GM19467 (cell line): ENCODE results near the gene GALNT9.
A peak's percentile ranks its signal among the peaks of the same experiment; 100 is the strongest.
"Not testable (repeated sequence)": the region's sequence is repeated elsewhere in the genome, so short reads cannot be mapped to it uniquely, and the experiment has no call there.

Experiments used
- ATAC-seq: cut with Tn5 transposase; IDR thresholded peaks from one replicate; pipeline ENCODE4 v1.9.1; 2021; ENCODE audit warnings: mild to moderate bottlenecking, moderate library complexity; ENCODE audit not compliant: unreplicated experiment

Gene GALNT9

DNA sequence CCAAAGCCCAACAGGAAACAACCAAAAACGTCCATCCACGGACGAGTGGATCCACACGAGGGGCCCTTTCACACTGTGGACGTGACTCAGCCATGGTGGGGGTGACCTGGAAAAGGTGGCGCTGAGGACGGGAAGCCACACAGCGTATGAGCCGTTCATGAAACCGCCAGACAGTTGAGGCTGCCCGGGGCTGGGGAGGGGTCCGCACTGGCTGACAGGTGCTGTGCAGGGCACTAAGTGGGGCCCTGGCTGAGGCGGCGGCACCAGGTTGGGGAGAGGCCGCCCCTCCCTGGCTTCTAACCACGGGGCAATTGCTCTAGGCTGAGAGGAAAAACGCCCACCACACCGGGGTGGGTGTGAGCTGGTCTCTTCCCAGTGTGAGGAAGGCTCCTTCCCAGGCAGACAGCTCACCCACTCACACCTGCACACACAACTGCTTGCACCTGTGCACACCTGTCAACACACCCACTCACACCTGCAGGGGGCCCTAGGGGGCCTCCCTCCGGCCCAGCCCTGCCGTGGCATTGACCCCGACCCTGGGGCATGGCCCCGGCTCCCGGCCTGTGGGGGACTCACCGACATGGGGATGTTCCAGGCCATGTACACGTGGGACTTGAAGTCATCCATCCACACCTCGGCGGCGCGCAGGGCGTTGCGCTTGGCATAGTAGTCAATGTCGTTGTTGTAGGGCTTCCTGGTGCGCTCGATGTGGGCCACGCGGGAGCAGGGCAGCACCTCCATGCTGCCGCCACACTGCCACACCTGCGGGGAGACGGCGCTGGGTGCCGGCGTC lies 126.3 kb downstream of the GALNT9 start:
- no peak for ATAC-seq

DNA sequence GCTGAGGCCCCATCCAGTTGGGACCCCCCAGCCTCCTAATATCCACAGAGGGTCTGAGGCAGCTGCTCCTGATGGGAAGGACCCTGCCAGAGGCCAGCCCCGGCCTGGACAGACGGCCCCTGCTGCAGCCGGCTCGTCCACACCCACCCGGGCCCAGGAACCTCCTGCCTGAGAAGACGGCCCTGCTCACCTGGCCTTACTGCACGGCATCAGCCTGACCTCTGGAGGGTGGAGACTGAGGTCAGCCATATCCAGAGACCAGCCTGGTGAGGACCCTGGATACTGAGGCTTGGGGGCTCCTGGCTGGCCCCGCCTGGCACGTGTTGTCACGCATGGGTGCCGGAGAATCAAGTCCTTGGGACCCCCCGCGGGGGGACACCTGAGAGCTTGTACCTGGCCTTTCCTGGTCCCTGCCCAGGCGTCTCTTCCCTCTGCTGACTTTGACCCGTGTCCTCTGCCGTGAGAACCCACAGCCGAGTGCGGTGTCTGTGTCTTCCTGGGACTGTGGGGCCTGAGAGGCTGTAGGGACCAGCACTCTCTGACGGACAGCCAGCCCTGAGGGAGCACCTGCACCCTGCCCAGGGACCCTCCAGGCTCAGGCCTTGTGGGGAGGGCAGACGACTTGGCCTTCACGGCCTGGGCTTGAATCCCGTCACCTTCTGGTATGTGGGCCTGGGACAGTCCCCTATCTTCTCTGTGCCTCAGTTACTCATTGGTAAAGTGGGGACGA lies 127.8 kb downstream of the GALNT9 start:
- ATAC-seq, result no peak

DNA sequence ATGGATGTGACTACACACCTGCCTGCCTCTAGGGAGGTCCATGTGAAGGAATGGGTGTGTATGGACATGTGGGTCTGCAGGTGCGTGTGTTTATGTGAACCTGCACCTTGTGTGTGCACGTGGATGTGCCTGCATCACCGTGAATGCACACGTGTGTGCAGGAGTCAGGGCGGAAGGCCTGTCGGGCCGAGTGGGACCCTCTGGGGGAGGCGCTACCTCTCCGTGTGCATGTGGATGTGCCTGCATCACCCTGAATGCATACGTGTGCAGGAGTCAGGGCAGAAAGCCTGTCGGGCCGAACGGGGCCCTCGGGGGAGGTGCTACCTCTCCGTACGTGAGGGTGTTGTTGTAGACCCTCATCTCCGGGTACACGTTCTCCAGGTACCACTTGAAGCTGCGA lies 128.6 kb downstream of the GALNT9 start:
- ATAC-seq, result no peak

DNA sequence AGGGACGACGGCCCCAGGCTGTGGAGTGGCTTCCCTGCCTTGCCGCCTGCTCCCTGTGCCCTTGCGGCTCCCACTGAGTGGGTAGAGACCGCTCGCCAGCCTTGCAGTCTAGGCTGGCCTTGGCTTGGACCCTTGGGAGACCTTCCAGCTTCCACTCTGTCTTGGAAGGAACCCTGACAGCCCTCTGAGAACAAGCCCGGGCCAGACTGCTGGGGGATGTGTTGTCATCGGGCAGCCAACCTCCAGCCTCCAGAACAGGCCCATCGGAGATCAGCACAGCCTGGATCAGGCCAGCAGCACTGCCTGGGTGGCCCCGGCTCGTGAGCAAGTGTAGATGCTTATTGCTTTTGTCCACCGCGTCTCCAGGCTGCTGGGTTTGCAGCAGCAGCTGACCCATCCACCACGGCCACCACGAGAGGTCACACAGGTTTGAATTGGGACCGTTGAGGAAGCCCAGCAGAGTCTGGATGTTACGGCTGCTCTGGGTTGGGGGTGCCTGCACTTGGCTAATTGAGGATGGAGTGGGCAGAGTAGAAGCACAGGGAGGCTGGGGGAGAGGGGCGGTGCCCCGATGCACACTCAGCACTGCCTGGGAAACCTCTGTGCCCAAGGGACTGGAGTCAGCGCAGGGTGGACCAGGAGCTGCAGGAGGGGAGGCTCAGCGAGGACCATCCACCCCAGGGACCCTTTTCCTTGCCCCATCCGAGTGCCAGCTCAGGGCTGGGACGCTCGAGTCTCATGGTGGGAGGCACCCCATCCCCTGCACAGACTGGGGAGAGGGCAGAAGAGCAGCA lies 129.7 kb downstream of the GALNT9 start:
- no peak for ATAC-seq

DNA sequence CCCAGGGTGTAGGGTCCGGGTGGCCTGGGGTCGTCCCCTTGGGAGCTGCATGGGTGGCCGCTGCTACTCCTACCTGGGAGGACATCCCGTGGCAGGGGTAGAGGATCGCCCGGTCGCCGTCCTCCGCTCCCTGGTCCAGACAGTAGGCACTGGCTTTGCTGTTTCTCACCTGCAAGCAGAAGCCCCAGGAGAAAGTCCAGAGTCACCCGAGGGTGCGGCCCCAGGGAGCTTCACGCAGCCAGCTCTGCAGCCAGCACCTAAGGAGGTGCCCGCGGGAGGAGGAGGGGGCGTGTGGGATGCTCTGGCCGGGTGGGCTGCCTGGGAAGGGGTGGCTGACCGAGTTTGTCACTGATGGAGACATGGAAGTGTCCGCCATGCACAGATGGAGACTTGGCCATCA lies 130.3 kb downstream of the GALNT9 start:
- ATAC-seq, result no peak

DNA sequence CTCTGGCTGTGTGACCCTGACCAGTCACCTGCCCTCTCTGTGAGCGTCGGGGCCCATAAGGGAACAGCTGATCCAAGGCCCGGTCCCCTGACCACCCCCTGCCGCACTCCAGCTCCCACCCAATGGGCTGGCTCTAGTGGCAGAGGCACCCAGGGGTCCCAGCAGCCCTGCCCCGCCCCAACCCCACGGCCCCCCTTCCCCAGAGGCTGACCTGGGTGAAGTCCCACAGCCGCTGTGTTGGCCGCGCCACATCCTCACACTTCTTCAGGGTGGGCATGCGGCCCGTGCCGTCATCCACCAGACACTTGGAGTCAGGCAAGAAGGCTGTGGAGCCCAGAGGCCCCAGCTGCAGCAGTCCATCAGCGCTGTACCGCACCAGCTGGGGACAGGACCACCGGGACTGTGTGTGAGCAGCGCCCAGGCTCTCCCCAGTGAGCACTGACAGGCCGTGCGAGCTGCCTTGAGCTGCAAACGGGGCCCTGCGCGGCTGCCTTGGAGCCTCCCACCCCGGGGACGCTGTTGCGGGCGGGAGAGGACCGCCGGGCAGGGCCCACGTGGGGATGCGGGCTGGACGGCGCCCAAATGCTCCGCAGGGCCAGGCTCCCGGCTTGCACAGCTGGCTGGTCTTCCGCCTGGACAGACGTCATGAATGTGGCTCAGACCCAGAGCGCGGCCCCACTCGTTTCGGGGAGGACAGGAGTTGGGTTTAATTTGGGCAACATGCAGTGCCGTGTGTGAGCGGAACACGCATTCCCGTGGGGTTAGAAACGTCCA lies 131.6 kb downstream of the GALNT9 start:
- no peak for ATAC-seq

DNA sequence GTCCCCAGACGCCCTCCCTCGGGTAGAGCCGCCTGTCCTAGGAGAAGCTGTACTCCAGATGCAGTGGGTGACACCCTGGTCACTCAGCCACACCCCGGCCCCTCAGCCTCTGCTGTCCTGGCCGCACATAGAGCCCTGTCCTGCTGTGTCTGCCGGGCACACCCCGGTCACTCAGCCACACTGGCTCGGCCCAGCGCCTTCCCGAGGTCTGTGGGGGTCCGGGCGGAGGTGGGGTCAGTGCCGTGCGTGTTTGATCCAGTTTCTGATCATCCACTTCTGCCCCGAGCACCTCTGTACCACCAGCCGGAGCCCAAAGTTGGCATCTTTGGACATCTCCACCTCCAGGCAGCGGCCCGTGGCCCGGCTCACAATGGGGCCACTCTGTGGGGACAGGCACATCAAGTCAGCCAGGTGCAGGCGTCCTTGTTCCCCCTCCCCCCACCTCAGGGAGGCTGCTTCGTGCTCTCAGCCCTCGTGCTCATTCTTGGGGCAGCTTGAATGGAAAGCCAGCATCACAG lies 132.5 kb downstream of the GALNT9 start:
- ATAC-seq, result no peak

DNA sequence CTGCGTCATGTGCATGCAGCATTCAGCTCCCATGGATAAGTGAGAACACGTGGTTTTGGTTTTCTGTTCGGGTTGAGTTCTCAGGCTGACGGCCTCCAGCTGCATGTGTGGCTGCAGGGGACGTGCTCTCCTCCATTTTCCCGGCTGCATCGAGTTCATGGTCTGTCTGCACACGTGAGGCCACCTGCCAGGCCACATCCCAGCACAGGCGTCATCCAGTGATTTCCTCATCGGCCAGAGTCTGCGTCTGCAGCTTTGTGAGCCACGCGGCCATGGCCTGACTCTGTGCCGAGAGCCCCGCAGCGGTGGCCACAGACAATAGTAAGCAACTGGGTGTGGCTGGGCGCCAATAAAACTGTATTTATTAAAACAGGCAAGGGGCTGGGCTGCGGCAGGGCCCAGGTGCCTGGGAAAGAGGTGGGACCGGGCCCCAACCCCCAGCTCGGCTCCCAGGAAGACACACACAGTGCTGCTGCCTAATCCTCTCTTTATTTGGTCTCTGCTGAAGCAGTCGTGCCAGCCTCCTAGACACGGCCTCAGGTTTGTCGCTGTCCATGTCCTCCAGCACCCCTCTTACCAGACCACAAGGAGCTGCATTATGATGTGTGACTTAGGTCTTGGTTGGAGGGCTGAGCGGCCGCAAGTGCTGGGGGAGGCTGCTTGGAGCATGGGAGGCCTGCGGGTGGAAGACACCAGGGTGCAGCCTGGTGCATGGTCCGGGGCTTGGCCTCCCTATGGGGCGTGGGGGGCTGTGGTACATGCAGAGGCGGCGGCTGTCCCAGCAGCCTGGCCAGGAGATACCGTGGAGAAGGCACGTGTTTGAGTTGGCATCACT lies 133.1 kb downstream of the GALNT9 start:
- no peak for ATAC-seq

DNA sequence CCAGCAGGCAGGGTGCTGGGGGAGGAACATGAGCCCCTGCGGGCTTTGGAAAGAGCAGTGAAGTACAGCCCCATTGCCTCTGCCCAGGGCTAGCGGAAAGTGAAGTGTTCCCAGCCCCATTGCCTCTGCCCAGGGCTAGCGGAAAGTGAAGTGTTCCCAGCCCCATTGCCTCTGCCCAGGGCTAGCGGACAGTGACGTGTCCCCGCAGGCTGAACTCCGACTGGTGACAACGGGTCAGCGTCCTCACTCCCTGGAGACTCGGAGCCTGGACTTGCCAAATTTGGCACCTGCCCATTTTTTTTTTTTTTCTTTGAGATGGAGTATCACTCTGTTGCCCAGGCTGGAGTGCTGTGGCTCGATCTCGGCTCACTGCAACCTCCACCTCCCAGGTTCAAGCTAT lies 134.1 kb downstream of the GALNT9 start:
- ATAC-seq, result not testable (repeated sequence)

DNA sequence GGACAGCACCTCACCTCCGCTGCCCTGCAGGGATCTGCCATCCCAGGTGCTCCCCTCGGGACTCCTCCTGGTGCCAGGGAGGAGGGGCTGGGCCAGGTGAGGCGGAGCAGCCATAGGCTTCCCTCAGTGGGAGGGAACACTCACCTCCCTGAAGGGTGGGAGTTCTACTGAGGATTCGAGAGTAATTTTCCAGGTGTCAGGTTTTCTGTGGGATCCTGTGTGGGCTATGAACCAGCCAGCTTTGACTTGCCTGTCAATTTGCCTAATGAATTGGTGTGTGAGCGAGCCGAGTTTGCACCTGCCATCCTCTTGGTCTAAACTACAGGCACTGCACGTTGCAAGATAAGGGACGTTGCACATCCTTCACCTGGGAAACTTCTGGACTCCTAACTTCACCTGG lies 134.8 kb downstream of the GALNT9 start:
- ATAC-seq, result no peak

DNA sequence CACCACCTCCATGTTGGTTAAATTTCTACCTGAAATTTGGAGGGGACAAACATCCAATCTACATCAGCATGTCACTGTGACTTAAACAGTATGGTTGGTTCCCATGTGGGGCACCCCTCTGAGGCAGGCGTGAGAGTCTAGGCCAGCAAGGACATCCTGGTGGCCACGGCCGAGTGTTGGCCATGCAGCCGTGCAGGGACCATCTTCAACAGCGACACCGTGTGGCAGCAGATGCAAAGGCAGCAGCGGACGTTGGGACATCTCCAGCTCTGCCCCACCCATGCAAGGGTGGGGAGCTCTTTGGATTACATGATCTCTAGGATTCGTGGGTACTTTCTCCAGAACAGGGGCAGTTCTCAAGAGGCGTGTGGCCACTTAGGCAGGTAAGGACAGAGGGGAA lies 135.3 kb downstream of the GALNT9 start:
- no peak for ATAC-seq

DNA sequence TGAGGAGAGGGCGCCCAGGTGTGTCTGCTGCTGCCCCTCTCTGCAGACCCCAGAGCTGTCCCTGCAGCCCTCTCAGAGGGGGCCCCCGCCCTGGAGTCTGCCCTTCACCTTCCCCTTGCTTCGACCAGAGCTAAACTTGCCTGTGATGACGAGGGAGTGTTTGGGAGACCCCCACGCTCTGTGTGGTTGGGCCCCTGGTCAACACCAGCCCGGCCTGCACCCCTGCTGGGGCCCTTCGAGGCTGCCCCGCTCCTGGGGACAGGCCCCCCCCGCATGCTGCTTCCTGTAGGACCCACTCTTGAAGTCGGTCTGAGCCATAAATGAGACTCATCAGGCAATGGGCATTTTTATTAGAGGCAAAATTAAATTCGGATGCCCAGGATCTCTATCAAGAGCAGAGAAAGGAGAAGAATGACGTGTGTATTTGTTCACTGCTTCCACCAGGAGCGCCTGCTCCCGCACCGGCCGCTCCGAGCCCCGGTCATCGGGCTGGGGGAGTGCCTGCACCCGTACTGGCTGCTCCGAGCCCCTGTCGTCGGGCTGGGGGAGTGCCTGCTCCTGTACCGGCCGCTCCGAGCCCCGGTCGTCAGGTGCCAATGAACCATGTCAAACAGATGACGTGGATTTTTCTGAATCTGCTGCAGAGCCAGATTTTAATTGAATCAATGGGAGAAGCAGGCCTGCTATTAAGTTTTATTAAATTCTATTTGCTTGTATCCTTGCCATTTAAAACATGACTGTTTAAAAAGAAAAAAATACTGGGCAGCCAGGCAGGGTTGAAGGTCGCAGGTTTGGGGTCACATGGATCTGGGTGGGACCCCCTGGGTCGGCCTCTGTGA lies 137.5 kb downstream of the GALNT9 start:
- ATAC-seq, result no peak

DNA sequence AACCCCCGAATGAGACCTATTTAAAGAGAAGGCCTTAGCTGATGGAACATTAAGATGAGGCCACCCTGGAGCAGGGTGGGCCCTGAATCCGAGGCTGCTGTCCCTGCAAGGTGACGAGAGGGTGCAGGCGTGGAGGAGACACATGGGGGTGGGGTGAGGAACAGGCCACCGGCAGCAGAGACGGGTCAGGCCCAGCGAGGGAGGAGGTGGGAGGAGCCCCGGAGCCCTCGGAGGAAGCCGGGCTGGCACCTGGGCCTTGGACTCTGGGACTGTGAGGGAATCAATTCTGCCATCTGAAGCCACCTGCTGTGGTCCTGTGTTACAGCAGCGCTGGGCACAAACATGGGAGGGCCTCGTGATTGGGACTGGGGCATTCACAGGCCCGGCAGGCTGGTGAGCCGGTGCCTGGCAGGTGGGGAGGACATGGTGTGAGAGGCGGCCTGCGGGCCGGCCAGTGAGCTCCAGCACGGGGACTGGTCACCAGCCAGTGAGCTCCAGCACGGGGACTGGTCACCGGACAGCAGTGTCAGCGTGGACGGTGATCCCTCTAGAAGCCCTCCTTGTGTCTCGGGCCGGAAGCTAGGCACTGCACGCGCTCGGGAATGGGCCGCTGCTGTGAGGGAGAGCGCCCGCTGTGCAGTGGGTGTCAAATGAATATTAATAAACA lies 138.4 kb downstream of the GALNT9 start:
- no peak for ATAC-seq

DNA sequence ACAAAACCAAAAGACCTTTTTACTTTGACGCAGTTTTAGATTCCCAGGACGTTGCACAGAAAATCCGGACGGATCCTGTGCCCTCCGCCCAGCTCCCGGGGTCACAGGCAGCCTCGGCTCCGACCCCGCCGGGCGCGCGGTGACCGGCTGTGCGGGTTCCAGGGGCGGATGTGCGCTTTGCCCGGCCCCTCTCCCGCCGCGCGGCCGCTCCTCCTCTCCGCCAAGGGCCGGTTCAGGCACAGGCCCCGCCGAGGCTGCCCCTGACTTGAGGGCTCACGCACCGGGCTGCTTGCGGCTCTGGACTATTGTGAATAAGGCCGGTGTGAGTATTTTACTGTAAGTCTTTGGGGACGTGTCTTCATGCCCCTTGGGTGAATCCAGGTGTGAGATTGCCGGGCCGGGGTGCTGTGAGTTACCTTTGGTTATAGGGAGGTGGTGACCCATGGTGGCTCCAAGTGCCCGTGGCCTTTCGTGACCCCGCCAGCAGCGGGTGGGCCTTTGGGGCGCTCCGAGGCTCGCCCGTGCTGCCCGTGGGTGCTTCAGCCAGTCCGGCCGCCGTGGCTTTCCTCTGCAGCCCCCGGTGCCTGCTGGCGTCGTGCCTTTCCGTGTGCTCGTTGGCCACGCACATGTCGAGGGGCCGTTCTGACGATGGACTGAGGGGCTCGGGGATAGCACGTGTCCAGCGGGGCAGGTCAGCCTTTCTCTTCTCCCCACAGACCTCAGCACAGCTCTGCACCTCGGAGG lies 139.2 kb downstream of the GALNT9 start:
- ATAC-seq, result no peak

DNA sequence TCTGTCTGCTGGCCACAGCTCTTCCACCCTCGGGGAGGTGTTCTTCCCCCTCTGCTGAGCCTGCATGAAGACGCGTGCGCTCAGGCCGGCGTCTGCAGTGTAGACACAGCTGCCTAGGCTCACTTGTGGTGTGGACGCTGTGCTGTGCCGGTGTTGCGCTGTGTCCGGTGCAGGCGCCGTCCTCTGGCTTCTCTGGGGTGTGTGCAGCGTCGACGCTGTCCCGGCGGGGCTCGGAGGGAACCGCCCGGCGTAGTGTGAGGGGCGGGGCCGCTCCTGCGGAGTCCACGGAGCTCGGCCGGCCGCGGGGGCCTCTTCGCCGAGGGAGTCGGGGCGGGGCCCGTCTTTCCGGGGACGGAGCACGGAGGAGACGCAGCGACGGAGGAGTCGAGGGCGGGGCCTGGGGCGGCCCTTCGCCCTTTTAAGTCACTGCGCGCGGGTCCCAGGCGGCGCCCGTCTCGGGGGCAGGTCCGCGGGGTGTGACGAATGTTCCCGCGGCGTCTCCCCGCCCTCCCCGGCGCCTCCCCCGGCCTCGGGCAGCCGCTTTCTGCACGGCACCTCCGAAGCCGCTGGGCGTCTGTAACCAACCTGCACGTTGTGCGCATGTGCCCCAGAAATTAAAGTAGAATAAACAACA lies 139.9 kb downstream of the GALNT9 start:
- peak; percentile 92 for ATAC-seq

DNA sequence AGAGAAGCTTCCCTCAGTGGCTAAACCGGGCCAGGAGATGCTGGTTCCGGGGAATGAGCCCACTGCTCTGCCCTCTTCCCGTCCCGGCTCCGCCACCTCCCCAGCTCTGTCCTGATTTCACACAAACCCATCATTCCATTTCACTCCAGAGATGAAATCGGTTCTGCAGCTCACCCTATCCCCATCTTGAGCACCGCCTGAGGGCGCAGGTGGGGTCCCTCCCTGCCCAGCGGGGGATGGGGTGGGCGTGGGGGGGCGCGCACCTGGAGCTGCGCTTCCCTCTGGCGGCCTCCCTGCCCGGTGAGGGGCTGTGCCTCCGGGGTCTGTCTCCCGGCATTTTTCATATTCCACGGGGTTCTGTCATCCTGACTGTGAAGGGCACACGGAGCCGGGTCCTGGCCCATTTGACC lies 140.5 kb downstream of the GALNT9 start:
- ATAC-seq, result no peak

DNA sequence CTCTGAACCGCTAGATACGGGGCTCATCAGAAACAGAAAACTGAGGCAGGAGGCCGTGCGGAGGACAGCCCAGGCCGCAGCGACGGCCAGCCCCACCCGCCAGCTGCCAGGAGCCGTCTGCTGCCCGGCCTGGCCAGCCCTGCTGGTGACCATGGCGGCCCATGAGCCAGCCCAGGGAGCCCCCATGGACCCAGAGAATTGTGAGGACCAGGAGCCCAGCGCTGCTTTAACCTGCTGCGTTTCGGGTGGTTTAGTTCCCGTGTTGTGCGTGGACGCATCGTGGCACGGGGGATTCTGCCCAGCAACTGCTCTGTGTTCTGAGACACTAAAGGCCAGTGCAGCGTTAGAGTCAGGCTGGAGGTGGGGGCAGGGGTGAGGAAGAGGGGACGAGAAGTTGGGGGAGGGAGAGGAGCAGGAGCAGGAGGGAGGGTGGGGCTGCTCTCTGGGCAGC lies 140.9 kb downstream of the GALNT9 start:
- no peak for ATAC-seq
